Duodenal mucosa (tissue), 2 donors: ENCODE measurements around the gene LINC01488.

Source experiments
- H3K27ac ChIP-seq: one replicate; pipeline ENCODE4 v1.7.0; 2013; ENCODE audit warnings: low read depth, low read length
- H3K27me3 ChIP-seq, 2 donors: one replicate each; pipeline ENCODE4 v1.7.0; 2013; ENCODE audit warnings: low read length in 2 of 2, control low read depth in 1 of 2; ENCODE audit not compliant: insufficient read depth in 2 of 2, control insufficient read depth in 1 of 2
- H3K36me3 ChIP-seq, 2 donors: one replicate each; pipeline ENCODE4 v1.7.0; 2013; ENCODE audit warnings: low read length in 2 of 2, control low read depth in 1 of 2; ENCODE audit not compliant: insufficient read depth in 2 of 2, control insufficient read depth in 1 of 2
- H3K4me1 ChIP-seq, 2 donors: one replicate each; pipeline ENCODE4 v1.7.0; 2013; ENCODE audit warnings: low read length in 2 of 2, control low read depth in 1 of 2; ENCODE audit not compliant: insufficient read depth in 2 of 2, control insufficient read depth in 1 of 2
- H3K4me3 ChIP-seq, 2 donors: one replicate each; pipeline ENCODE4 v1.7.0; 2013; ENCODE audit warnings: low read length in 2 of 2, low read depth in 1 of 2
- H3K9ac ChIP-seq, 2 donors: one replicate each; pipeline ENCODE4 v1.7.0; 2013; ENCODE audit warnings: low read length in 2 of 2, low read depth in 1 of 2
- H3K9me3 ChIP-seq, 2 donors: one replicate each; pipeline ENCODE4 v1.7.0; 2013; ENCODE audit warnings: low read length in 2 of 2, control low read depth in 1 of 2; ENCODE audit not compliant: control insufficient read depth in 1 of 2

The LINC01488 gene

DNA sequence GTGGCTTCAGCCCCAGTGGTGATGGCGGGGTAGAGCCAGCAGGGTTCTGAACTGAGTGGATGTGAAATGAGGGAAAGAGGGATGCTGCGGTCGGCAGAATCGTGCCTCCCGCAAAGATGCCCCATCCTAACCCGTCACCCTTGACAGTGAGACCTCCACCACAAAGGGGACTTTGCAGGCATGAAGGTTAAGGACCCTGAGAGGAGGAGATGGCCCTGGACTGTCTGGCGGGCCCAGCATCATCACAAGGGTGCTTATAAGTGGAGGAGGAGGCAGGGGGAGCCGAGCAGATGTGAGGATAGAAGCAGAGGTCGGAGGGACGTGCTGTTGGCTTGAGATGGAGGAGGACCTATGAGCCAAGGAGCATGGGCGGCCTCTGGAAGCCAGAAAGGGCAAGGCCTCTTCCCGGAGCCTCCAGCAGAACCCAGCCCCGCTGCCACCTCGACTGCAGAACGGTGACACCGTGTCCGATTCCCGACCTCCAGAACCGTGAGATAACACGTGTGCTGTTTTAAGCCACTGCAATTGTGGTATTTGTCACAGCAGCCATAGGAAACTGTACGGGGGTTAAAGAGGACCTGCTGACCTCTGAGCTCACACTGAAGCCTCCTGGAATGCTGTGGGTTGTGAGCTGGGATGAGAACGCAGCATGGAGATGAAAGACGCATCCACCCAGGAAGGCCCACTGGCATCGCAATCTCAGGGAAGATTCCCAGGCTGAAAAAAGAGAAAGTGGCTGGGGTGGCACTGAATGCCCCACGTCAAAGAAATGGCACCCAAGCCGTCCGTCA, 10.9 kb downstream of the LINC01488 start:
- no peaks in the 10 kb centered on the region for H3K9me3 ChIP-seq
- H3K27me3 ChIP-seq: no peaks in the 10 kb centered on the region

DNA sequence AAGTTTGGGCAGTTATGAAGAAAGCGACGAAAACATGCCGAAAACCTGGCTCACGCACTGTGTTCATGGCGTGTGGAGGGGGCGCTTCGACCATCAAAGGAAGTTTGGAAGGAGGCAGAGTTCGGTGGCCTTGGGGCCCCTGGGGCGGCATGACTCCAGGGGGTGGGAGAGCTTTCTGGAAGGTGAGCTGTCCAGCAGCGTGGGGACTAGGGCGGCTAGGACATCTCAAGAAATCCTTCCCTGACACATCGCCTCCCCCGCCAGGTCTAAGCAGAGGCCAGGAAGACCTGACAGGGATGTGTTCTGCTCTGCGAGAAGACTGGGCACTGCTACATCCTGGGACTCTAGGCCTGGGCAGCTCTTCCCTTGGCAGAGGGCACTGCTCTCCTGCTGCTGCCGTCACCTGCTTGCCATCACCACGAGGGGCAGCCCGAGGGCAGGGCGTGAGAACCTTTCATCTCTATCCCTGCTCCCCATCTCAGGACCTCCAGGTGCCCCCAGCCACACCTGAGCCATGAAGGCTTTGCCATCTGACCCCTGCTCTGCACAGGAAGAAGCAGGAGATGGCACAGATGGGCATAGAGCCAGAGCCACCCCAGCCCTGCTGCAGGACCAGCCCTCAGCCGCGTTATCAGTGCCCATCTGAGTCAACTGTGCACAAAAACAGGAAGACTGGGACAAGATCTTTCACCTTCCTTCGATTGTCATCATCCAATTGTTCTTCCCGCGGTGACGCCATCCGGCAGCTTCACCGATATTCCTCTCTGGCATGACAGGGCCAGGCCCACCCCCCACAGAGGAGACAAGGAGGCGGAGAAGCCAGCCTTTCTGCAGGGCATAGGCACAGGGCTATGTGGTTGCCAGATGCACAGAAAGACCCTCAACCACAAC, 12.7 kb downstream of the LINC01488 start:
- H3K4me1 ChIP-seq: peaks cover 6 to 19% of the 10 kb centered on the region in 2 donors
- H3K27ac ChIP-seq: no peak overlapping the region
- H3K36me3 ChIP-seq: no peaks in the 10 kb centered on the region
- H3K4me3 ChIP-seq: no peak overlapping the region
- no peak overlapping the region for H3K9ac ChIP-seq
- H3K9me3 ChIP-seq: no peaks in the 10 kb centered on the region
- H3K27me3 ChIP-seq: no peaks in the 10 kb centered on the region

More for the DNA sequence above, 10.9 kb downstream of the LINC01488 start:
- Histone ChIP-seq H3K9ac (no peak overlapping the region), H3K4me1 (peaks cover 6 to 10% of the 10 kb centered on the region in 2 donors), H3K4me3 (no peak overlapping the region), H3K36me3 (no peaks in the 10 kb centered on the region), H3K27ac (no peak overlapping the region)

DNA sequence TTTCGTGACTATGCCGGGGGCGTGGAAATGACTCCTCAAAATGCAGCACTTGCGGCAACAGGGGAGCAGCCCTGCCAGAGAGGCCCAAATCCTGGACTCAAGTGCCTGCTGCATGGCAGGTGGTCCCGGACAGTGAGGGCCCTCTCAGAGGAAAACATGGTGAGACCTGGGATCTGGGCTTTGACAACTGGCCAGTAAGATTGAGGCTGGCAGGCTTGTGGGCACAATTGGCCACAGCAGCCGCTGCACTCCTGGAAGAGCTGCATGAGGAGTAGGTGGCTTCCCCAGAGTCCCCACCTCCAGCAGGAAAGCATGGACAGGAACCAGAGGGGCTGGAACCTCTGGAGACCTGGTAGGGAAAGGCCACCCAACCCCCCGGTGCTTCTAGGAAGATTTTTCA, 13.4 kb downstream of the LINC01488 start:
- no peaks in the 10 kb centered on the region for H3K36me3 ChIP-seq
- H3K4me1 ChIP-seq: peaks cover 11 to 26% of the 10 kb centered on the region in 2 donors
- no peak overlapping the region for H3K9ac ChIP-seq
- H3K4me3 ChIP-seq: no peak overlapping the region
- H3K27me3 ChIP-seq: no peaks in the 10 kb centered on the region
- no peaks in the 10 kb centered on the region for H3K9me3 ChIP-seq
- H3K27ac ChIP-seq: no peak overlapping the region

DNA sequence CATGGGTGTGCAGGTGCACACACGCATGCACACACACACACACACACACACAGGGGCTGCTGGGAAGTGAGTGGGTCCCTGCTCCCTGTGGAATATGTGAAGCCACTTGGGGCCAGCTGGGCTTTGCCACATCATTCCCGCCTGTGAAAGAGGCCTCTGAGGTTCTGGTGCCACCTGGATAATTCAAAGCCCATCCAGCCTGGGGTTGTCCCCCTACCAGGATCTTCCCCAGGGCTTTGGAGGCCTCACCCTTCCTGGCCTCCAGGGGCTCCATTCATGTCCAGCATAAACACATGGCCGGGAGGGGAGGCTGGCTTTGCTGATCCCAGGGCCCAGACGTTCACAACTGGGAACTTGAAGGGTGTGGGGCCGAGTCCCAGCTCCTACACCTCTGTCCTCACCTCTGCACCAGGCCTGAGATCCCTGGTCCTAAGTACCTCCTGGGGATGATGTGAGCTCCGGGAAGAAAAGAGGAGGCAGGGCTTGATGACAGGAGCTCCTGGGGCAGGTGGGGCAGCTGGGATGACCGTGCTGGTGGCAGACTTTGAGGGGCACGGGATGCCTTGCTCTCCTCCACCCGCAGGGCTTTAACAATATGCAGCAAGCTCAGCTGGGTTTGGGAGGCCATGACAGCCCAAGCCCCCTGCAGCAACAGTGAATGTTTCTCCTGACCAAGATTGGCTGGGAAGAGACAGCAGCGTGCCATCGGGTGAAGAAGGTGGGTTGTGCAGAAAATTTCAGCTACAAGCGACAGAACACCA, 14.2 kb downstream of the LINC01488 start:
- no peak overlapping the region for H3K4me3 ChIP-seq
- H3K27ac ChIP-seq: no peak overlapping the region
- H3K4me1 ChIP-seq: peaks cover 19 to 33% of the 10 kb centered on the region in 2 donors
- H3K9me3 ChIP-seq: no peaks in the 10 kb centered on the region
- H3K9ac ChIP-seq: no peak overlapping the region
- no peaks in the 10 kb centered on the region for H3K36me3 ChIP-seq
- no peaks in the 10 kb centered on the region for H3K27me3 ChIP-seq

DNA sequence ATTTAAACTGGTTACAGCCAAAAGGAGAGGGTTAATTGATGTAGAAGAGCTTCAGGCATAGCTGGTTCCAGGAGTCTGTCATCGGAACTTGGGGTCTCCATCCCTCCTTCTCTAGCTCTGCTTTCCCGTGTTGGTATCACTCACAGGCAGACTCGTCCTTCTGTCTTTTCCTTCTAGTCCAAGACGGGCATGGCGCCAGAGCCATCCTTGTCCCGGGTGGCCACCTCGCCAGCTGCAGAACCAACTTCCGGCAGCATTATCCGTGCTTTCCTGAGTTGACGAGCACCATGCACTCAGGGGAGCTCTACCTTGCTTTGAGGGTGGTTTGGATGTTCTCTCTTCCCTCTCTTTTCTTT, 14.7 kb downstream of the LINC01488 start:
- H3K9ac ChIP-seq: no peak overlapping the region
- H3K4me3 ChIP-seq: no peak overlapping the region
- H3K4me1 ChIP-seq: peaks cover 23 to 36% of the 10 kb centered on the region in 2 donors
- no peaks in the 10 kb centered on the region for H3K36me3 ChIP-seq
- no peaks in the 10 kb centered on the region for H3K9me3 ChIP-seq
- H3K27me3 ChIP-seq: no peaks in the 10 kb centered on the region
- H3K27ac ChIP-seq: no peak overlapping the region

DNA sequence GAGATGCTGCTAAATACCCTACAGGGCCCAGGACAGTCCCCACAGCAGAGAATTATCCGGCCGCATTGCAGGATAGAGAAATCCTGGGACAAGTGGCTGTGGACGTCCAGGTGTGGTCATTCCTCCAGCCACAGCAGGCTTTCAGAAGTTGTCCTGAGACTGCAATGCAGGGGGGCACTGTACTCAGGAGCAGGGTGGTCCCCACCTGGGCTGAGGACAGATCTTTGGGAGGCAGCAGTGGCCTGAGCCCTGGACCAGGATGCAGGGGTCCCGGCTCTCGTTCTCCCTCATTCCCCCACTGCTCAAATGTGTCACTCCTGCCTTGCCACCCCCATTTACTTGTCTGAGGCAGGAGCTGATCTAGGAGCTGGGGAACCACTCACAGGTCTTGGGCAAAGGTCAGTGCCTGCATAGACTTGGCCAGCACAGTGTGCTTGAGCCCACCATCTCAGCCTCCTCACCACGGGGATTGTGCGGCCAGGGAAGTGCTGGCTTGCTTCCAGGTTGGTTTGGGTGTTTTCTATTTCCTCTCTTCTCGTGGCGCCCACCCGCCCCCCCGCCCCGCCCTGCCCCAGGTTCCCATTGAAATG, 15.3 kb downstream of the LINC01488 start:
- no peak overlapping the region for H3K4me3 ChIP-seq
- H3K36me3 ChIP-seq: no peaks in the 10 kb centered on the region
- H3K4me1 ChIP-seq: peaks cover 23 to 36% of the 10 kb centered on the region in 2 donors
- H3K9ac ChIP-seq: no peak overlapping the region
- H3K9me3 ChIP-seq: no peaks in the 10 kb centered on the region
- peak overlapping the region; percentile 18 for H3K27ac ChIP-seq
- no peaks in the 10 kb centered on the region for H3K27me3 ChIP-seq

DNA sequence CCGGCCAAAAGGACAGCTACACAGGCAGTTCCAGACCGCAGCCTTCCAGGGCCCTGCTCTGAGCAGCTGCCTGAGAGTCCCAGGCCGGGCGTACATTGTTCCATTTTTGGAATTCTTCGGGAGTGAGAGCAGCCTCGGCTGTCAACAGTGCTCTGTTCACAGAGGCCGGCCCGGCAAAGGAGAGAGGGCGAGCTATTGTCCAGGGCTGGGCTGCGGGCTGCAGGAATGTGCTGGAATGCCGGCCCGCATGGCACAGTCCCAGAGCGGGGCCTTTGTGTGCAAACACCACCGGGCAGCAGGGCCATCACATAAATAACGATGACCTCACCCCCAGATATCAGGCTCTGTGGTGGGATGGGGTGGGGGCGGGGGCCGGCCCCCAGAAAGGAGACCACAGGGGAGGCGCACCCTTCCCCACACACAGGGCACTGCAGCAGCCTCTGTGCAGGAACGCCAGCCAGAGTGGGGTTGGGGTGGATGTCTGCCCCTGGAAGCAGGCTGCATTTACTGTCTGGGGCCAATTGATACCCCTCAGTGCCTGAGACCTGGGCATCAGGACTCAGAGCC, 15.8 kb downstream of the LINC01488 start:
- Histone ChIP-seq H3K4me3 (no peak overlapping the region), H3K27me3 (no peaks in the 10 kb centered on the region), H3K9ac (no peak overlapping the region), H3K4me1 (peaks cover 27 to 36% of the 10 kb centered on the region in 2 donors), H3K9me3 (no peaks in the 10 kb centered on the region), H3K36me3 (no peaks in the 10 kb centered on the region), H3K27ac (no peak overlapping the region)

DNA sequence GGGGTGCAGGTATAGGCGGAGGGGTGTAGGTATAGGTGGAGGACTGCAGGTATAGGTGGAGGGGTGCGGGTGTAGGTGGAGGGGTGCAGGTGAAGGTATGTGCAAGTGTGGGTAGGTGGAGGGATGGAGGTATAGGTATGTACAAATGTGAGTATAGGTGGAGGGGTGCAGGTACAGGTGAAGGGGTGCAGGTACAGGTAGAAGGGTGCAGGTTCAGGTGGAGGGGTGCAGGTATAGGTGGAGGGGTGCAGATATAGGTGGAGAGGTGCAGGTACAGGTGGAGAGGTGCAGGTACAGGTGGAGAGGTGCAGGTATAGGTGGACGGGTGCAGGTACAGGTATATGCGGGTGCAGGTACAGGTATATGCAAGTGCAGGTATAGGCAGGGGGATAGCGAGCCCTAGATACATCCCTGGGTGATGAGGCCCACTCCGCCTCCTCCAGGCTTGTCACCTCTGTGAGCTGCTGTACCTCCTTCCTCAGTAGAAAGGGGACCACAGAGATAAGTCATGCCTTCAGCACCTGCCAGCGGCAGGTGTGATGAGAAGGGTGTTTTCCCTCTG, 17.2 kb downstream of the LINC01488 start:
- no peak overlapping the region for H3K9ac ChIP-seq
- H3K27ac ChIP-seq: no peak overlapping the region
- H3K36me3 ChIP-seq: no peaks in the 10 kb centered on the region
- peaks cover 39 to 42% of the 10 kb centered on the region in 2 donors for H3K4me1 ChIP-seq
- no peaks in the 10 kb centered on the region for H3K27me3 ChIP-seq
- no peak overlapping the region for H3K4me3 ChIP-seq
- no peaks in the 10 kb centered on the region for H3K9me3 ChIP-seq

DNA sequence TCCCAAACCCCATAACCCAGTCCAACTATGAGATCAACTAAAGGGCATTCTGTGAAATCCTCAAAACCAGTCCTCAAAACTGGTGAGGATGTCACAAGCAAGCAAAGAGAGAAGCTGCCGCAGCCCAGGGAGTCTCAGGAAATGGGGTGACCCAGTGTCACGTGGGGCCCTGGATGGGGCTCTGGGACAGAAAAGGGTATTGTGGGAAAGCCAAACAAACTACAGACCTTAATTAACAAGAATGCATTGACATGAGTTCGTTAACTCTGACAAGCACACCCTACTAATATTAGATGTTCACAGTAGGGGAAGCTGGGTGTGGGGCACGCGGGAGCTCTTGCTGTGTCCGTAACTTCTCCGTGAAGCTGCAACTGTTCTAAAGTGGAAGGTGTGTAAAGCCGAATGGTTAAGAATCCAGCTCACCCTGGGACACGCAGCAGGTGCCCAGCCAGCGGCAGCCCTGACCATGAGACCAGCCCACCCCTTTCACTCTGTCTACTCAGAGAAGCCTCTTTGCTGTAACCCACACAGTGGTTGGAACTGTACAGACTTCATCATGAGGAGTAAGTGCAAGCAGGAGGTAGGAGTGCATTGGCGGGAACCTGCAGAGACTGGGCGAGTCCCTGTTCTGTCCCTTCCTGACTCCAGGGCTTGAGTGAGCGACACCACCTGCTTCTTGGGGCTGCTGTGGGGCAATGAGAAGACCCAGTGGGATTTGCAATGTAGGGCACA, 17.9 kb downstream of the LINC01488 start:
- Histone ChIP-seq H3K36me3 (no peaks in the 10 kb centered on the region), H3K4me3 (no peak overlapping the region), H3K4me1 (peaks cover 44 to 49% of the 10 kb centered on the region in 2 donors), H3K27me3 (no peaks in the 10 kb centered on the region), H3K27ac (no peak overlapping the region), H3K9ac (no peak overlapping the region), H3K9me3 (no peaks in the 10 kb centered on the region)
